Right renal cortex interstitium (tissue), 3 donors: ENCODE results near the gene FAM3D. TPM values are rescaled to one million over a fixed set of nuclear protein-coding genes. Genes with fewer than 3 reads are reported as not detected.

Experiments
- DNase-seq, 3 donors: peaks; one replicate each; pipeline ENCODE4 v3.0.0-alpha.2; 2013; ENCODE audit warnings: low read depth in 3 of 3, low spot score in 2 of 3
- polyA plus RNA-seq, 3 donors: library from polyadenylated mRNA; unstranded; fragments of 120-200 nt; gene quantifications; one replicate each; pipeline ENCODE4 v1.2.1, GENCODE V29; 2013; ENCODE audit not compliant: insufficient read length in 3 of 3

Gene FAM3D
- polyA plus RNA-seq, 3 donors: 0.35 to 0.91 TPM; not detected in 1

- DNase-seq: no peak
These were observed 8.9 kb downstream of the FAM3D start for GRCh38 chr3:58657571-58658141.

- no peak for DNase-seq
These were observed 9.5 kb downstream of the FAM3D start for GRCh38 chr3:58657036-58657520.

GRCh38 chr3:58656631-58657030 is 9.9 kb downstream of the FAM3D start:
- DNase-seq: no peak

- DNase-seq: no peak
These were observed 12.1 kb downstream of the FAM3D start for GRCh38 chr3:58654466-58654865.

GRCh38 chr3:58652624-58653023 is 13.9 kb downstream of the FAM3D start:
- DNase-seq: no peak

GRCh38 chr3:58651276-58651675 is 15.3 kb downstream of the FAM3D start:
- no peak for DNase-seq

- DNase-seq: no peak
These were observed 19.0 kb downstream of the FAM3D start for GRCh38 chr3:58647381-58648141.

- no peak for DNase-seq
These were observed 20.1 kb downstream of the FAM3D start for GRCh38 chr3:58646503-58646902.

- no peak for DNase-seq
These were observed 20.8 kb downstream of the FAM3D start for GRCh38 chr3:58645726-58646125.

- no peak for DNase-seq
These were observed 23.7 kb downstream of the FAM3D start for GRCh38 chr3:58642846-58643245.

- peak in 2 of 3 donors; percentile 58 to 65 for DNase-seq
These were observed 25.7 kb downstream of the FAM3D start for GRCh38 chr3:58640700-58641372.

GRCh38 chr3:58639842-58640241 is 26.7 kb downstream of the FAM3D start:
- no peak for DNase-seq

GRCh38 chr3:58639001-58639400 is 27.6 kb downstream of the FAM3D start:
- no peak for DNase-seq

- no peak for DNase-seq
These were observed 28.0 kb downstream of the FAM3D start for GRCh38 chr3:58638591-58638990.

- DNase-seq: no peak
These were observed 29.1 kb downstream of the FAM3D start for GRCh38 chr3:58637509-58637908.

- no peak for DNase-seq
These were observed 30.9 kb downstream of the FAM3D start for GRCh38 chr3:58635371-58636285.

GRCh38 chr3:58633157-58633865 is 33.3 kb downstream of the FAM3D start:
- DNase-seq: no peak

GRCh38 chr3:58631742-58632141 is 34.8 kb downstream of the FAM3D start:
- no peak for DNase-seq

GRCh38 chr3:58630710-58631092 is 35.9 kb downstream of the FAM3D start:
- DNase-seq: no peak

GRCh38 chr3:58630076-58630709 is 36.4 kb downstream of the FAM3D start:
- DNase-seq: no peak
